ENCODE measurements around the gene SH2B2.
"Not testable (repeated sequence)": the region's sequence is repeated elsewhere in the genome, so short reads cannot be mapped to it uniquely, and the experiment has no call there.

Gene SH2B2

DNA sequence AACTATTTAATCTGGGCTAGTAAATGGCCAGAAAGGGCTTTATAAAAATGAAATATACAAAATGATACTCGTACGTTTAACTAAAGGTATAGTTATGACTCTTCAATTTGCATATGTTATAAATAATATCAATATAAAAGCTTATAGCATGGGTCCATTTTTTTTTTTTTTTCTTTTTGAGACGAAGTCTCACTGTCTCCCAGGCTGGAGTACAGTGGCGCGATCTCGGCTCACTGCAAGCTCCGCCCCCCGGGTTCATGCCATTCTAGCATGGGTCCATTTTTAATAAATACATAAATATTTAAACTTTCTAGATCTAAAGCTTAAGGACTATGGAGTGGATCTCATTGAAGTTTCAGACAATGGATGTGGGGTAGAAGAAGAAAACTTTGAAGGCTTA lies 50.3 kb downstream of the SH2B2 start:
- not testable (repeated sequence) for DNase-seq; H3K27me3 ChIP-seq (ENCODE audit: insufficient read depth, low read depth, severe bottlenecking); H3K9me3 ChIP-seq (ENCODE audit: severe bottlenecking); H3K27ac ChIP-seq; H3K4me3 ChIP-seq (ENCODE audit: low read depth, low read length); H3K36me3 ChIP-seq

DNA sequence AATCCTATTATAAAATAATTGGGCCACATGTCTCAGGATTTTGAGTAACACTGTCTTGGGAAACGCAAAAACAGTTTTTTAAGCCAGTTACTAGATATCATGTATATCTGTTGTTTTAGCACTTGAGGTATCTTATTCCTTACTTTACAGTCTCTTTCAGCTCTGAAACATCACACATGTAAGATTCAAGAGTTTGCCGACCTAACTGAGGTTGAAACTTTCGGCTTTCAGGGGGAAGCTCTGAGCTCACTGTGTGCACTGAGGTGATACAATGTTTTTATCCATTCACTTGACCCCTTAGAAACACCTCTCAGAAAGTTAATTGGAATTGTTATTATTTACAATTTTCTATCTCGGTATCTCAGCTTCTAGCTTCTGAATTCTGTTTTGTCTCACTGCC lies 50.8 kb downstream of the SH2B2 start:
- not testable (repeated sequence) for DNase-seq; H3K4me3 ChIP-seq (ENCODE audit: low read depth, low read length); H3K27me3 ChIP-seq (ENCODE audit: insufficient read depth, low read depth, severe bottlenecking); H3K9me3 ChIP-seq (ENCODE audit: severe bottlenecking); H3K27ac ChIP-seq; H3K36me3 ChIP-seq

DNA sequence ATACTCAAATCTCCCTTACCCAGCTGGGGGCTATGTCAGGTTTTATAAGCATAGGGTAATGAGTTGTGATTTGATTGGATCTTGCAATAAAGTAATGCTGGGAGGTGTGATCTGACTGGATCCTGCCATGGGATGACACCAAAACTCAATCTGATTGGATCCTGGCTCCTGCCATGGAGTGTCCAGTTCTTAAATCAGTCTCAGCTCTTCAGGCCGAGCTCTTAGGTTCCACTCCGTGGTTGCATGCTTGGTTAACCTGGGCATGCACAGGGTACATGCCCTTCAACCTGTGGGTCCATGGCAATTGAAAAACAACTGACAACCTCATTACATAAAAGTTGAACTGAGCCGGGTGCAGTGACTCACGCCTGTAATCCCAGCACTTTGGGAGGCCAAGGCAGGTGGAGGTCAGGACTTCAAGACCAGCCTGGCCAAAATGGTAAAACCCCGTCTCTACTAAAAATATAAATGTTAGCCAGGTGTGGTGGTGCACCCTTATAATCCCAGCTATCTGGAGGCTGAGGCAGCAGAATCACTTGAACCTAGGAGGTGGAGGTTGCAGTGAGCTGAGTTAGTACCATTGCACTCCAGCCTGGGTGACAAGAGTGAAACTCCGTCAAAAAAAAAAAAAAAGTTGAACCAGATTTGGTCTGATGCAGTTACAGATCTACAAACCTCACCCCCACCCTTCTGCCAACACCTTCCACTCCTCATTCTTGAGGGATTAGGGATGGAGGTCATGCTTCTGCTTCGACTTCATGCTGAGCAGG lies 54.1 kb downstream of the SH2B2 start:
- H3K27ac ChIP-seq; H3K27me3 ChIP-seq (ENCODE audit: insufficient read depth, low read depth, severe bottlenecking); H3K9me3 ChIP-seq (ENCODE audit: severe bottlenecking); H3K4me3 ChIP-seq (ENCODE audit: low read depth, low read length); DNase-seq; H3K36me3 ChIP-seq: not testable (repeated sequence)

DNA sequence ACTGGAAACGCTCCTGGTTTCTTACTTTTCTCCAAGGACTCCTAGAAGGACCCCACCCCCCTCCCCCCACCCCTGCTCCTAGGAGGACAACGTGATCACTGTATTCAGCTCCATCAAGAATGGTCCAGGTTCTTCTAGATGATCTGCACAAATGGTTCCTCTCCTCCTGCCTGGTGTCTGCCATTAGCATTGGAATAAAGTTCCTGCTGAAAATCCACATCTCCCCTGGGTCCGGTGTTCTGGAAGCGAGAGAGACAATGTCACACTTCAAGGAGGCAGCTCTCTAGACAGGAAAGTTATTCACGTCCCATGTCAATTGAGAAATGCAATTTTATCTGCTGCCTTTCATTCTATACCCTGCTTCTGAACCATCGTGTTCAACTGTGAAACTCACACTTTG lies 60.3 kb downstream of the SH2B2 start:
- not testable (repeated sequence) for H3K4me3 ChIP-seq (ENCODE audit: low read depth, low read length); H3K36me3 ChIP-seq; H3K27ac ChIP-seq; DNase-seq; H3K27me3 ChIP-seq (ENCODE audit: insufficient read depth, low read depth, severe bottlenecking); H3K9me3 ChIP-seq (ENCODE audit: severe bottlenecking)

DNA sequence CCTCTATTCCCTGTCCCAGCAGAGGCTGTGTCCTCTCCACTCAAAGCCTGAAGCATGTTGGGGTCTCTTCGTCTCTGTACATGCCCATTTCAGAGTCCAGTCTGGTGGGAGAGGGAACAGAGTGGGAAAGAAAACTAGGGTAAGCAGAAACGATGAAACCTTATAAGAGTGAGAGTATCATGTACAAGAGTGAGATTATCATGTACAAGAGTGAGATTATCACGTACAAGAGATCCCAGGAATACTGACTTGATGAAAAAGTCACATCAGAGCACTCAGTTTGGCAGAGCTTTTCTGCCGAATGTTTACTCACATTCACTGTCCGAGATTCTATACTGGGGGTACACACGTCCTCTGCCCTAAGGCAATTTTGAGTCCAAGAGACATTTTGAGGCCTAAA lies 69.7 kb downstream of the SH2B2 start, which contains the start of gene SPDYE6:
SPDYE6 (minus strand) TSS at position 101 of the 400 bp plus-strand sequence. CDS start 421 bp downstream, outside the sequence.
- not testable (repeated sequence) for H3K9me3 ChIP-seq (ENCODE audit: severe bottlenecking); H3K4me3 ChIP-seq (ENCODE audit: low read depth, low read length); H3K27me3 ChIP-seq (ENCODE audit: insufficient read depth, low read depth, severe bottlenecking); DNase-seq; H3K36me3 ChIP-seq; H3K27ac ChIP-seq

DNA sequence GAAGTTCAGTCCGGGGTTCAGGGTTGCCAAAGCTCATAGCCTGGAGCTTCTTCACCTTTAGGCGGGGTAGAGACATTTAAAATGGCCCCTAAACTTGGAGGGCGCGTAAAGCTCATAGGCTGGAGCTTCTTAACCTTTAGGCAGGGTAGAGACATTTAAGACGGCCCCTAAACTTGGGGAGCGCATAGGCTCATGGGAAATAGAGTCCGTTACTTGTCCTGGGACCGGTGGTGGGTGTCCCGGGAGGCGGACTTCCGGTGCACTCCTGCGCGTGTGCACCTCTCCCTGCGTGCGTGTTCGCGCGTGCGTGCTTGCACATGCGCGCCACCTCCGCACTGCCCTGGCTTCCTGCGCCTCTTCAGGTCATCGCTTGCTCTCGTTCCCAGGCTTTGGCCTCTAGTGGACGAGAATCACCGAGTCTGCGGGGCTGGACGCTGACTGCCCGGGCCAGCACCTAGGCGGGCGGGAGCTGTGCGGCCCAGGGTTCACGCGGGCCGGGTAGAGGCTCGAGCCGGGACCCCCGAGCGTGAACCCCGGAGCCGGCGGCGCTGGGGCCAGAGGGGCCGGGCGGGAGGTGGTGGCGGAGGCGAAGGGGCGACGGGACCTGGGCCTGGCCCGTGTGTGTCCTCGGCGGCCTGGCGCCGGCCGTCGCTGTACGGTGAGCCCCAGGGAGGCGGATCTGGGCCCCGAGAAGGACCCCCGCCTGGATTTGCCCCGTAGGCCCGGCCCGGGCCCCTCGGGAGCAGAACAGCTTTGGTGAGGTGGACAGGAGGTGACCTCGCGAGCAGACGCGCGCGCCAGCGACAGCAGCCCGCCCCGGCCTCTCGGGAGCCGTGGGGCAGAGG lies 77.1 kb downstream of the SH2B2 start:
- Histone ChIP-seq H3K4me3 (ENCODE audit: low read depth, low read length) (peak overlapping the region; percentile 61), H3K27ac (peak overlapping the region; percentile 84)
- peak; percentile 98 for DNase-seq
- not testable (repeated sequence) for H3K27me3 ChIP-seq (ENCODE audit: insufficient read depth, low read depth, severe bottlenecking); H3K36me3 ChIP-seq; H3K9me3 ChIP-seq (ENCODE audit: severe bottlenecking)
- TF ChIP-seq, protein P1, sequence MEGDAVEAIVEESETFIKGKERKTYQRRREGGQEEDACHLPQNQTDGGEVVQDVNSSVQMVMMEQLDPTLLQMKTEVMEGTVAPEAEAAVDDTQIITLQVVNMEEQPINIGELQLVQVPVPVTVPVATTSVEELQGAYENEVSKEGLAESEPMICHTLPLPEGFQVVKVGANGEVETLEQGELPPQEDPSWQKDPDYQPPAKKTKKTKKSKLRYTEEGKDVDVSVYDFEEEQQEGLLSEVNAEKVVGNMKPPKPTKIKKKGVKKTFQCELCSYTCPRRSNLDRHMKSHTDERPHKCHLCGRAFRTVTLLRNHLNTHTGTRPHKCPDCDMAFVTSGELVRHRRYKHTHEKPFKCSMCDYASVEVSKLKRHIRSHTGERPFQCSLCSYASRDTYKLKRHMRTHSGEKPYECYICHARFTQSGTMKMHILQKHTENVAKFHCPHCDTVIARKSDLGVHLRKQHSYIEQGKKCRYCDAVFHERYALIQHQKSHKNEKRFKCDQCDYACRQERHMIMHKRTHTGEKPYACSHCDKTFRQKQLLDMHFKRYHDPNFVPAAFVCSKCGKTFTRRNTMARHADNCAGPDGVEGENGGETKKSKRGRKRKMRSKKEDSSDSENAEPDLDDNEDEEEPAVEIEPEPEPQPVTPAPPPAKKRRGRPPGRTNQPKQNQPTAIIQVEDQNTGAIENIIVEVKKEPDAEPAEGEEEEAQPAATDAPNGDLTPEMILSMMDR (IDR thresholded peaks at IDR 0.05; ENCODE audit: low read depth, low read length), result peak; percentile 35; the same call in 1 of the 2 replicates

DNA sequence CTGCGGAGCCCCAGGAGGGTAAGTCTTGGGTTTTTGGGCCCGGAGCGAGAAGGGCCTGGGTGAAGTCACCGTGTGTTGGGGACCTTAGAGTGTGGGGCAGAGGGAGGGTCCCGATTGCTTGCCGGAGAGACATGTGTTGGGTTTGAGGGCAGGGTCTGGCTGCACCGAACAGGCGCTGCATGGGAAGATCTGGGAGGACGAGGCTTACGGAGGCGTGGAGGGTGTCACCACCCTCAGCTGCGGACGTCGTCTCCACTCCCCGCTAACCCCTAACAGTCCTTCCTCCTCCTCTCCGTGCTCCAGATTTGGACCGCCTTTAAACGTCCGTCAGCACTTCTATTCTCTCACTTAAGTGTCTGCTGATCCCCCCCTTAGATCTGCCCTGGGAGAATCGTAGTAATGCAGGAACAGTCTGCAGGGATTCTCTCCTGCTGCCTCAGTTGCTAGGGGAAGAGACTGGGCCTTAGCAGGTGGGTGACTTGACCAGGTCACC lies 77.8 kb downstream of the SH2B2 start:
- peak; percentile 10 for DNase-seq
- H3K36me3 ChIP-seq; H3K9me3 ChIP-seq (ENCODE audit: severe bottlenecking); H3K27me3 ChIP-seq (ENCODE audit: insufficient read depth, low read depth, severe bottlenecking): not testable (repeated sequence)
- H3K4me3 ChIP-seq (ENCODE audit: low read depth, low read length), result peak overlapping the region; percentile 61
- peak overlapping the region; percentile 84 for H3K27ac ChIP-seq

DNA sequence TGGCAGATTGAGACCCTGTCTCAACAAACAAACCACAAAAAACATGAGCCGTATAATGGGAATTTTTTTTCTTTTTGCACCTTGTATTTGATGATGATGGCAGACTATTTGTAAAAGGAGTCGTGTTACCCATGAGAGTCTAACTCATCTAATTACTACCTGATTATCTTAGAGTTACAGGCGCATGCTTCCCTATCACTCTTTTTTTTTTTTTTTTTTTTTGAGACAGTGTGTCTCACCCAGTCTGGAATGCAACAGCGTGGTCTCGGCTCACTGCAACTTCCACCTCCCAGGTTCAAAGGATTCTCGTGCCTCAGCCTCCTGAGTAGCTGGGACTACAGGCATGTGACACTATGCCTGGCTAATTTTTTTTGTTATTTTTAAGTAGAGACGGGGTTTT lies 78.7 kb downstream of the SH2B2 start:
- H3K27me3 ChIP-seq (ENCODE audit: insufficient read depth, low read depth, severe bottlenecking); H3K27ac ChIP-seq; H3K36me3 ChIP-seq; H3K4me3 ChIP-seq (ENCODE audit: low read depth, low read length); DNase-seq; H3K9me3 ChIP-seq (ENCODE audit: severe bottlenecking): not testable (repeated sequence)

DNA sequence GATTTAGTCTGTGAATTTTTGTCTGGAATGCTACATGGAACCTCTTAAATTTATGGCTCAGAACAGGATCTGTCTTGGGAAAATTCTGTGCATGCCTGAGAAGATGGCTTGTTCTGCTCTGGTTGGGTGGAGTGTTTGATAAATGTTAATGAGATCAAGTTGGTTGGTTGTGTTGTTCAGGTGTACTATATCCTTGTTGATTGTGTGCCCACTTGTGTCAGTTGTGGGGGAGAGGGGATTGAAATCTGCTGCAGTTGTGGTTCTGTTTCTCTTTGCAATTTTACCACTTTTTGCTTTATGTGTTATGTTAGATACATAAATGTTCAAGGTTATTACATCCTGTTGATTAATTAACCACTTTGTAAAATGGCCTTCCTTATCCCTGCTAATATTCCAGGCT lies 83.4 kb downstream of the SH2B2 start:
- not testable (repeated sequence) for H3K27me3 ChIP-seq (ENCODE audit: insufficient read depth, low read depth, severe bottlenecking); DNase-seq; H3K36me3 ChIP-seq; H3K9me3 ChIP-seq (ENCODE audit: severe bottlenecking); H3K4me3 ChIP-seq (ENCODE audit: low read depth, low read length); H3K27ac ChIP-seq

All from WERI-Rb-1 (cell line).